Activated T-helper 17 cell treated with anti-CD3 and anti-CD28 coated beads, Interleukin-2, amount 50 U/mL, for 72 hours (primary cell): ENCODE results near the gene TOLLIP. TPM values are rescaled to one million over a fixed set of nuclear protein-coding genes. Genes with fewer than 3 reads are reported as not detected.

Experiments
- ATAC-seq: fragments of 150-1000 bp; cut with Tn5 transposase; replicated peaks from 2 replicates; pipeline ENCODE4 v1.10.0; 2021; ENCODE audit warnings: mild to moderate bottlenecking, moderate library complexity
- H3K27ac Mint-ChIP-seq: one replicate; pipeline ENCODE4 v1.8.0; 2022; ENCODE audit warnings: mixed read lengths
- H3K27me3 Mint-ChIP-seq: one replicate; pipeline ENCODE4 v1.8.0; 2022; ENCODE audit warnings: mixed read lengths
- H3K36me3 Mint-ChIP-seq: one replicate; pipeline ENCODE4 v1.8.0; 2022; ENCODE audit warnings: low read depth, mild to moderate bottlenecking, mixed read lengths
- H3K4me1 Mint-ChIP-seq: one replicate; pipeline ENCODE4 v1.8.0; 2022; ENCODE audit warnings: mixed read lengths
- H3K4me3 Mint-ChIP-seq: one replicate; pipeline ENCODE4 v1.8.0; 2022; ENCODE audit warnings: mild to moderate bottlenecking, mixed read lengths
- H3K9me3 Mint-ChIP-seq: one replicate; pipeline ENCODE4 v1.8.0; 2022; ENCODE audit warnings: mixed read lengths
- total RNA-seq, 2 donors: library from RNA; stranded (reverse); gene quantifications; one replicate each; pipeline ENCODE4 v1.2.3, GENCODE V29; 2022

The TOLLIP gene
- total RNA-seq, 2 donors from 2014 or later = 27.6 to 30.8 TPM

DNA sequence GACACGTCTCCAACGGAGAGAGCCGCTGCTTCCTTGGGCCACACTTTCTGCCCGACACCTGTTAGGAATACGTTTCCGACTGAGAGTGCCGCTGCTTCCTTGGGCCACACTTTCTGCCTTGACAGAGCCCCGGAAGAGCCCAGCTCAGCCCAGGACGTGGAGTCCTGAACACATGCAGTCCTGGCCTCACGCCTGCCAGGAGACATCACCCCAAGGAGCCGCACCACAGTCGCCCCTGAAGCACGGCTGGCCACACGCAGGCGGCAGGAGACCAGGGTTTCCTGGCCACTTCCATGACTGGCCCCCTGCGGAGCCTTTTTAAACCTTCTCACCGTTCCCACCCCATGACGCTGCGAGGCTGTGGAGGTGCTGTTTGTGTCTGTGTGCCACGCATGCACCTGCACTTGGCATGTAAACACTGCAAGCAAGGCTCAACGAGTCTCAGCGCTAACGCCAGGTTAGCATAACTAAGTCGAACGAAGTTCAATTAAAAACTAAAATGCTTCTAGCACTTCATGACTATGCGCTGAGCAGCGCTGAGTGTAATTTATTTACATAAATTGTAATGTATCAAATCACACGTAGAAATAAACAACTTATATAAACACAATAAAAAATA is 8.8 kb downstream of the TOLLIP start:
- H3K27me3 Mint-ChIP-seq = no peaks in the 10 kb centered on the region
- H3K4me3 Mint-ChIP-seq = no peak overlapping the region
- no peak overlapping the region for H3K27ac Mint-ChIP-seq
- H3K4me1 Mint-ChIP-seq = peaks cover 11% of the 10 kb centered on the region
- no peak for ATAC-seq
- no peaks in the 10 kb centered on the region for H3K9me3 Mint-ChIP-seq
- H3K36me3 Mint-ChIP-seq = peaks cover 23% of the 10 kb centered on the region

GRCh38 chr11:1300121-1300520 is 9.3 kb downstream of the TOLLIP start:
- H3K4me1 Mint-ChIP-seq = peaks cover 11% of the 10 kb centered on the region
- H3K27me3 Mint-ChIP-seq = no peaks in the 10 kb centered on the region
- H3K36me3 Mint-ChIP-seq = peaks cover 23% of the 10 kb centered on the region
- H3K27ac Mint-ChIP-seq = no peak overlapping the region
- no peak overlapping the region for H3K4me3 Mint-ChIP-seq
- no peak for ATAC-seq
- no peaks in the 10 kb centered on the region for H3K9me3 Mint-ChIP-seq

- Mint-ChIP-seq H3K27me3 (no peaks in the 10 kb centered on the region), H3K36me3 (peaks cover 18% of the 10 kb centered on the region), H3K4me3 (no peak overlapping the region), H3K27ac (no peak overlapping the region), H3K9me3 (no peaks in the 10 kb centered on the region), H3K4me1 (peaks cover 11% of the 10 kb centered on the region)
- no peak for ATAC-seq
Observed at GRCh38 chr11:1299621-1300020, 9.8 kb downstream of the TOLLIP start.

- H3K4me1 Mint-ChIP-seq = peaks cover 11% of the 10 kb centered on the region
- H3K27me3 Mint-ChIP-seq = no peaks in the 10 kb centered on the region
- H3K36me3 Mint-ChIP-seq = peaks cover 13% of the 10 kb centered on the region
- no peaks in the 10 kb centered on the region for H3K9me3 Mint-ChIP-seq
- no peak overlapping the region for H3K4me3 Mint-ChIP-seq
- no peak for ATAC-seq
- H3K27ac Mint-ChIP-seq = no peak overlapping the region
Observed at GRCh38 chr11:1298695-1299492, 10.5 kb downstream of the TOLLIP start.

GRCh38 chr11:1297576-1298473 is 11.6 kb downstream of the TOLLIP start:
- no peak overlapping the region for H3K4me3 Mint-ChIP-seq
- no peak for ATAC-seq
- no peak overlapping the region for H3K27ac Mint-ChIP-seq
- H3K4me1 Mint-ChIP-seq = peaks cover 7% of the 10 kb centered on the region
- no peaks in the 10 kb centered on the region for H3K9me3 Mint-ChIP-seq
- H3K36me3 Mint-ChIP-seq = peaks cover 10% of the 10 kb centered on the region
- H3K27me3 Mint-ChIP-seq = no peaks in the 10 kb centered on the region

- no peaks in the 10 kb centered on the region for H3K9me3 Mint-ChIP-seq
- H3K27me3 Mint-ChIP-seq = no peaks in the 10 kb centered on the region
- peaks cover 12% of the 10 kb centered on the region for H3K36me3 Mint-ChIP-seq
- no peak for ATAC-seq
- no peak overlapping the region for H3K27ac Mint-ChIP-seq
- peaks cover 9% of the 10 kb centered on the region for H3K4me1 Mint-ChIP-seq
- no peak overlapping the region for H3K4me3 Mint-ChIP-seq
Observed at GRCh38 chr11:1297011-1297575, 12.3 kb downstream of the TOLLIP start.

GRCh38 chr11:1296287-1296686 is 13.1 kb downstream of the TOLLIP start:
- no peak for ATAC-seq
- H3K27me3 Mint-ChIP-seq = no peaks in the 10 kb centered on the region
- peaks cover 17% of the 10 kb centered on the region for H3K36me3 Mint-ChIP-seq
- H3K4me3 Mint-ChIP-seq = no peak overlapping the region
- no peaks in the 10 kb centered on the region for H3K9me3 Mint-ChIP-seq
- H3K4me1 Mint-ChIP-seq = peaks cover 9% of the 10 kb centered on the region
- H3K27ac Mint-ChIP-seq = no peak overlapping the region

- Mint-ChIP-seq H3K4me3 (no peak overlapping the region), H3K9me3 (no peaks in the 10 kb centered on the region), H3K27me3 (no peaks in the 10 kb centered on the region), H3K4me1 (peaks cover 9% of the 10 kb centered on the region), H3K36me3 (peaks cover 17% of the 10 kb centered on the region), H3K27ac (no peak overlapping the region)
- no peak for ATAC-seq
Observed at GRCh38 chr11:1295591-1295990, 13.8 kb downstream of the TOLLIP start.

DNA sequence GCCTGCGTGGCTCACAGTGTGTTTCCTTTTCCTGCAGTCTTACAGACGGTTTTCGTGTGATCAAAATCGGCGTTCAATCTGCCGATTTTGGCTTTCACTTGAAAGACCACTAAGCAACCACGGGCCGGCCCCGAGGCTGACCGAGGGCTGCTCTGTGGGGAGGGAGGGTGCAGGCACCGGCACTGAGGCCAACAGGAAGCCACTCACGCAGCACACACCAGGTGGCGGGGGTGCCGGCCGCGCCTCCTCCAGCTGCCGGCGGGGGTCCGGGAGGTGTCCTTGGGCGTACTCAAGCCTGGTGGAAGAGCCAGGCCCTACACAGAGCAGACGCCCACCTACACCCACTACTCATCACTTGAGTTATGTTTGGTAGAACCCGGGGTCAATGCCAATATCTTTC is 14.3 kb downstream of the TOLLIP start:
- Mint-ChIP-seq H3K4me1 (peaks cover 5% of the 10 kb centered on the region), H3K4me3 (no peak overlapping the region), H3K36me3 (peaks cover 17% of the 10 kb centered on the region), H3K9me3 (no peaks in the 10 kb centered on the region), H3K27ac (no peak overlapping the region), H3K27me3 (no peaks in the 10 kb centered on the region)
- no peak for ATAC-seq

DNA sequence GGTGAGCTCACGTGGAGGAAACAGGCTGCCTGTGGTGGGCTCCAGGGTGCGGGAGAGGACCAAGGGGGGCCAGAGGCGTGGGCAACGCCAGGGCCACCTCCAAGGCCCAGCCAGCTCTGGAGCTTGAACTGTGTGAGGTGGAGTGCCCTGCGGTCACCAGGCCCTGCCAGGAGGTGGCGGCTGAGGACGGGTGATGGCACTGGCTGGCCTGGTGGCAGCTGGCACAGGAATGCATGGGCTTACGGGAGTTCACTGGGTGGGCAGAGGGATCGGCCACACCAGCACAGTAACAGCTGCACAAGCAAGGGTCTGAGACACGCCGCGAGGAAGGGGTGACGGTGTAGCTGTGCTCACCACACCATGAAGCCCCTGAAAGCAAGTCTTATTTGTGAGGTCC is 15.8 kb downstream of the TOLLIP start:
- peaks cover 5% of the 10 kb centered on the region for H3K4me1 Mint-ChIP-seq
- no peaks in the 10 kb centered on the region for H3K27me3 Mint-ChIP-seq
- H3K9me3 Mint-ChIP-seq = no peaks in the 10 kb centered on the region
- ATAC-seq = no peak
- H3K36me3 Mint-ChIP-seq = peaks cover 26% of the 10 kb centered on the region
- H3K27ac Mint-ChIP-seq = no peak overlapping the region
- no peak overlapping the region for H3K4me3 Mint-ChIP-seq

DNA sequence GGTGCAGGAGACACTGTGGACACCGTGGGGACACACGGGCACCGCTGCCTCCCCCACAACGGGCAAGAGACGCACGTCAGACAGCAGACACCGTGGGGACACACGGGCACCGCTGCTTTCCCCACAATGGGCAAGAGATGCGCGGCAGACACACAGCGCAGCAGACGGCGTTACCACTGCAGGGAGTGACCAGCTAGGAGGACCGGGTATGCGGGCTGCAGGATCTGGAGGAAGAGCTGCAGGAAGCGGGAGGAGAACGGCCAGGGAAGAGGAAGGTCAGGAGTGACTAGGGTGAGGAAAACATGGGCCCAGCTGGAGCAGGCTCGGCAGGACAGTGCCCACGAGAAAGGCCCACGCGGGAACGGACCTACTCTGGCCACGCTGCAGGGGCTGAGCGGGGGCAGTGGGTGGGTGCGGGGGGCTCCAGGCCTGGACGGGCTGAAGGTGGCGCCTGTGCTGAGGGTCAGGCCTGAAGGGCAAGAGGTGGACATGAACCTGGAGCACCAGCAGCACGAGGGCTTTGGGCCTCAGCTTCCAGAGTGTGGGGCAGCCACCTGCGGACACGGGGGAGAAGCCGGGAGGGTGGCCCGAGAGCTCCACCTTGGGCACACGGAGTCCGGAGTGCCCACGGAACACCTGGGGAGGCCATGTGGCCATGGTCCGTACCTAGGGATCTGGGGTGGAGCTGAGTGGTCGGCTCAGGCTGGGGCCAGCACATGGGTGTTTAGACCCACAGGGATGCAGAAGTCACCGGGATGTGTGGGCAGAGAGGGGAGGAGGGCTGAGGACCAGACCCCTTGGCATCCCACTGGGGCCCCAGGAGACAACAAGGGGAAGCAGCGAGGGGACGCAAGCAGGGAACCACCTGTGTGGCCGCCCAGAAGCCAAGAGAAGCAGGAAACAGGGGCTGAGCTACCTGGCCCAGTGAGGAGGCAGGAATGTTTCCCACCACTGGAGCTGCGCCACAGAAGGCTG is 16.5 kb downstream of the TOLLIP start:
- Mint-ChIP-seq H3K27me3 (no peaks in the 10 kb centered on the region), H3K4me3 (no peak overlapping the region), H3K4me1 (peaks cover 5% of the 10 kb centered on the region), H3K9me3 (no peaks in the 10 kb centered on the region), H3K27ac (no peak overlapping the region), H3K36me3 (peaks cover 25% of the 10 kb centered on the region)
- no peak for ATAC-seq

GRCh38 chr11:1292018-1292643 is 17.3 kb downstream of the TOLLIP start:
- Mint-ChIP-seq H3K4me1 (peaks cover 5% of the 10 kb centered on the region), H3K27me3 (no peaks in the 10 kb centered on the region), H3K9me3 (no peaks in the 10 kb centered on the region), H3K4me3 (no peak overlapping the region), H3K27ac (no peak overlapping the region), H3K36me3 (peaks cover 29% of the 10 kb centered on the region)
- ATAC-seq = no peak

- H3K27me3 Mint-ChIP-seq = no peaks in the 10 kb centered on the region
- H3K9me3 Mint-ChIP-seq = no peaks in the 10 kb centered on the region
- H3K4me3 Mint-ChIP-seq = no peak overlapping the region
- H3K27ac Mint-ChIP-seq = no peak overlapping the region
- no peak for ATAC-seq
- H3K36me3 Mint-ChIP-seq = peaks cover 34% of the 10 kb centered on the region
- H3K4me1 Mint-ChIP-seq = peaks cover 5% of the 10 kb centered on the region
Observed at GRCh38 chr11:1291295-1292017, 18.0 kb downstream of the TOLLIP start.
